Activated CD8-positive, alpha-beta memory T cell treated with anti-CD3 and anti-CD28 coated beads for 1 hour (primary cell): Measurements from ENCODE around the gene XRCC4.
"Not testable (repeated sequence)": the region's sequence is repeated elsewhere in the genome, so short reads cannot be mapped to it uniquely, and the experiment has no call there.

Experiments used
- DNase-seq, 2 donors: peaks; one replicate each; pipeline ENCODE4 v3.0.0-alpha.2; 2020; ENCODE audit warnings: low read depth in 1 of 2; ENCODE audit errors: extremely low read depth in 1 of 2

XRCC4 gene

DNA sequence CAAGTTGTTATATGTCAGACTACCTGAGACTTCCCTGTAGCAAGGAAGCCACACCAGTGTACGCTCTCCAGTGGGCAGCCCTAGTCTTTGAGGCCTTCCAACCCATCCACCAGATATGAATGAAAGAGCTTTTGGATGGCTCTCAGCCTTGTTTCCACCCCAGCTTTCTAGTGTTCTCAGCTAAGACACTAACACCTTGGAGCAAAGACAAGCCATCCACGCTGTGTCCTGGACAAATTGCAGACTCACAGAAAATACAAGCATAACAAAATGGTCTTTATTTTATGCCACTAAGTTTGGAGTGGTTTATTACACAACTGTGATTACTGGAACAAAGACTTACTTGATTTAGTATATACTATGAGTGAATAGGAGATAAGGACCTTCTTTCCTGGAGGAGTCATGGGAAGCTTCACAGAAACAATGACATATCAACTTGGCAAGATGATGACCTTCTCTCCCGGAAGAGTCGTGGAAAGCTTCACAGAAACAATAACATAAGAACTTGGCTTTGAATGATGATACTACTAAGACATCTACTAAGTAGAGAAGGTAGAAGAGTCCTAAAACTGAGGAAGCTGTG, 260.2 kb downstream of the XRCC4 start:
- no peak for DNase-seq

DNA sequence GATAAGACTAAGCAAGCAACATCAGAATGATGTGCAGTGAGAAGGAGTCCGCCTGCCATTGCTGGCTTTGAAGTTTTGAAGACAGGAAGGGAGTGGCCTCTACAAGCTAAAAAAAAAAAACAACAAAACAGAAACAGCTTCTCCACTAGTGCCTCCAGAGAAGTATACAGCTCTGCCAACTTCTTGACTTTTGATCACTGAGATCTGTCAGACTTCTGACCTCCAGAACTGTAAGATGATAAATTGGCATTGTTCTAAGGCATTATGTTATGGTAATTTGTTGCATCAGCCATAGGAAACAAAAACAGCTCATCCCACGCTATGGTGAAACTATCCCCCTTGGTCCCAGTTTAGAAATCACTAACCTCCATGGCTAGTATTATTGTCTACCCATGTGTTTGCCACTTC, 263.2 kb downstream of the XRCC4 start:
- no peak for DNase-seq

DNA sequence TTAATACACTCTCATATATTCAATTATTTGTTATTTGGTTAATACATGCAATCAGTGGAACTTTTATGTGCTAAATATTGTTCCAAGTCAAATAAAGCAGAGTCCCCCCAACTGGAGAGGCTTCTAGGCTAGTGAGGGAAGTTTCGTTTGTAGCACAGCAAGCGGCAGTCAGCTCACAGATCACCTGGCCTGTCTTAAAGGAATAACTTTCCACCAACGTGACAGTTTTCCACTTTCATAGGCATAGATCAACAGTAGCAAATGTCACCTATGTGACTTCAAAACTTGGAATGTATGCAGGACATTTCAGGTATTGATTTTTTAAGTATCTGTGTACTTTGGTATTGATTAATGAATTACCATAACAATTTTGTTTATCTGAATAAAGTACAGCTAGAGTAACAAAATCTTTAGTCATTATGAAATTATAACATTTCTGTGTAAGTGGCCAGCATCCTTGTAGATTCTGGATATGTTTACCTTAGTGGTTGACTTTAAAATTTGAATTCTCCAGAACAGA, 264.5 kb downstream of the XRCC4 start:
- DNase-seq: no peak

GRCh38 chr5:83342465-83342864, 265.1 kb downstream of the XRCC4 start:
- no peak for DNase-seq

DNA sequence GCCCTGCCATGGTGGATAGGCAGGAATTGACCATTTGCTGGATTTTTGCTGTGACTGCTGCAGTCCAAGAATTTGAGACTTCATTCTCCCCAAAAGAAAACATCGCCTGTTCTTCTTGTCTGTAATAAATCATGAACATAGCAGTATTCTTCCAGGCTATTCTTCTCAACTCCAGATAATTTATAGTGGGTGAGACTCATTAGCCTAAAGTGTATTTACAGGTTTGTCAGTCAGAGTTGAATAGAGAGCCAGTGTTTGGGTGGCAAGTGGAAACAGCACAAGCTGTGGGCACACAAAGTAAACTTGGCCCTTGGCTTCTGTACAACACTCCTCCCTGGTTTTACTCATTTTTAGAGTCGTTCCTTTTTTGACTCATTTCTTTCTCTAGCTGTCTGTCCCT, 266.0 kb downstream of the XRCC4 start:
- no peak for DNase-seq

DNA sequence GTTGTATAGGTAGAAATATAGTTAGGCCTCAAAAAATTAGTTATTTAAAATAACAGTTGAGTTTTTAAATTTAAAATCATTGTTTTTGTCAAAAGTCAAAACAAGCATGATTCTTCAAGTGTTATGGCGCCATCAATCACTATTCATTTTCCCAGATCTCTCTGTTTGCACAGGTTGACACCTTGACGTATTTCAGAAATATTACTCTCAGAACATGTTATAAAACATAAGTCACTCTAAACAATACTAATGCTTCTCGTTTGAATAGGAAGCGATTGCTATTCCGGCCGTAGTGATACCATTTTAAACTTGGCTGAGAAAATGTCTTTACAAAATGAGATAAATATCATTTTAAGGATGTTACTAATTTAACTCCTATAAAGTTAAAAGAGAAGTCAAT, 268.1 kb downstream of the XRCC4 start:
- no peak for DNase-seq

- no peak for DNase-seq
Observed at GRCh38 chr5:83348281-83348780, 271.0 kb downstream of the XRCC4 start.

GRCh38 chr5:83353231-83353630, 275.9 kb downstream of the XRCC4 start:
- DNase-seq: no peak

GRCh38 chr5:83353774-83354173, 276.4 kb downstream of the XRCC4 start:
- DNase-seq: no peak

DNA sequence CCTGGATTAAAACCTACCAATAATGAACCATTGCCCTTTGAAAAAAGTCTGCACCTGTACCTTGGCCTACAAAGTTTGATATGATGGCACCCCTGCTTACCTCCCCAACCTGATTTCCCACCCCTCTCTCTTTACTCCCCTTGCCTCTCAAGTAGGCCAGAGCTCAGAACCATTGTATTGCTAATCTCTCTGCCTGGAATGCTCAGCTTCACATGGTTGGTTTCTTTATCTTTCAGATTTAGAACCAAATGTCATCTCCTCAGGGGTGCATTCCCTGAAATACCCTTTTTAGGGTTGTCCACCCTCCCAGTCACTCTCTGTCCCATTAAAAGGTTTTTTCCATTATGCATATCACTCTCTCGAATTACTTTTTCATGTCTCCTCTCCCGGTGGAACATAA, 277.6 kb downstream of the XRCC4 start:
- no peak for DNase-seq

DNA sequence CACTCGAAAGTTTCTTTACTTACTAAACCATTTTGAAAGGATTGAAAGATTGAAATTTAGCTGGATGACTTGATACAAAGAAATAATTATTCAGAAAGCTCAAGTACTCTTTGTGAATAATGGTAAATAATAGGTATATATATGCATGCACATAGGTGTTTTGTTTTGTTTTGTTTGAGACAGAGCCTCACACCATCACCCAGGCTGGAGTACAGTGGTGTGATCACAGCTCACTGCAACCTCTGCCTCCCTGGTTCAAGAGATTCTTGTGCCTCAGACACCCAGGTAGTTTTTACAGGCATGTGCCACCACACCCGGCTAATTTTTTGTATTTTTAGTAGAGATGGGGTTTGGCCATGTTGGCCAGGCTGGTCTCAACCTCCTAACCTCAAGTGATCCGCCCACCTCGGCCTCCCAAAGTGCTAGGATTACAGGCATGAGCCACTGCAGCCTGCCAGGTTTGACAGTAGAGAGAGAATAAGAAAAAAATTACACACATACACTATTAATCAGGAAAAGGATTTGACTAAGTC, 278.2 kb downstream of the XRCC4 start:
- DNase-seq: not testable (repeated sequence)

DNA sequence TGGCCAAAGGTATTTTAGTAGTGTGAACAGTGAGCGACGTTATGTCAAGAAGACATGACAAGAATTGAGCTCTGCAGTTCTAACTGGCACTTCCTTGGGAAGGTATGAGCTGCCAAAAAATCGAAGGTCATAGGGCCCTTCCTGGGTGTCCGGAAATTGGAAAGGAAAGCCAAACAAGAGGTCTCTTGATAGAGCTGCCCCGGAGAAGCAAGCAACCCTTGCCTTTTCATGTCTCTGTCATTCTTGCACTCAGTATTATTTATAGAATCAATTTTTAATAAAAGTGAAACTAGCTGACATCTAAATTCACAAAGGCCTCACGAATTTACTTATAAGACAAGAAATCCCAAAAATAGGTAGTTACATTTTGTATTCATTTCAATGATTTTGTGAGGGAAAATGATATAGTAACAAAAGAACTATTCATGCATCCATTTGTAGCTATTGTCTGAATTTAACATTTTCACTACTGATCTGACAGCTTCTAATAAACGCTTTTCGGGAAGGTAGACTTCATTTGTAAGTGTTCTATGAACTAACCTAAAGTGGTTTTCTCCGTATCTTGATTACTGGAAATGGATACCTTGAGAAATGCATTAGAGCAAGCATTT, 280.4 kb downstream of the XRCC4 start:
- DNase-seq: no peak

GRCh38 chr5:83360573-83360972, 283.2 kb downstream of the XRCC4 start:
- no peak for DNase-seq

DNA sequence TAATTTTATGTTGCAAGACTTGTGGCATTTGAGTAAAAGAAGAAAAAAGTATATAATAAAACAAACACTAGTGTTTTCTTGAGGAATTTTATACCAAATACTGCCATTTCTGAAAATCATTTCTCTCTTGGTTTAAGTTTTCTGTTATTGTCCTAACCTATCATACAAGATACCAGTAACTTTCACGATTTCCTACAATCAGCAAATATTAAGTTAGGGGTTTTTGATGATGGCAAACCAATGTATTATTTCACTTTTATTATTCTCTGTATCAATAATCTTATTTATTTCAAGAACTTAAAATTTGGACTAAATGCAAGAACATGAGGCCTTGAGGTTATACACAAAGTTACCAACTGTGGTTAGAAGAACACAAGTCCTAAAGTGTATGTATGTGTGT, 285.2 kb downstream of the XRCC4 start:
- DNase-seq: no peak

DNA sequence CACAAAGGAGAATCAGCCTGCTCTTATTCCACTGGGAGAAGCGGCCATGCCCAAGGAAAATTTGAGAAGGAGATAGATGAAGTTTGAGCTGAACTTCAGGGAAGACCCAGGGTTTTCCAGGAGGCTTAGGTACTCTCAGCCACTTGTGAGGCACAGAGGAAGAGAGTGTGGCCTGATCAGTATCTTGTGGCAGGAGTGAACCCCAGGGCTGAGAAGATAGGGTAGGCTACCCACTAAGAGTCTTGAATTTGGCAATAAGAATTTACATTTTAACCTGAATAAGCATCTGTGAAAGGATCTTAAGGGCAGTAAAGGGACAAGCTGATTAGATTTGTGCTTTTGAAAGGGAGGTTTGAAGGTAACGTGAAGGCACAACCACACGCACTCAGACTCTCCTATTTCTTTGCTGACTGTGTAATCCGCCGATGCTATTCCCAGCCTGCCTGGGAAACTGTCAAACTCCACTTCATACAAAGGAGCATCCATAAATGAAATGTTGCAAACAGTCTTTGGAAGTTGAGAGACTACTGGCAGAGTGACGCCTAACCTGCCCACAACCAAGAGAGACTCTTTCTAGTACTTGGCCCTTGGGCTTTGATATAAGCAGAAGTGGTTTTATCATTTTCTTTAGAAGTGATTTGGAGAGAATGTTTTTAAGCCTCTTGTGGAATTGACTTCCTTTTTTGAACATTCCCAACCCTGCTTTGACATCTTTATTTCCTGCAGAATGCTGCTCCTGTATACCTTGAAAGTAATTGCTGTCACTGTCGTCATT, 286.0 kb downstream of the XRCC4 start:
- no peak for DNase-seq

GRCh38 chr5:83363886-83364275, 286.5 kb downstream of the XRCC4 start:
- DNase-seq: no peak

GRCh38 chr5:83364312-83365299, 287.3 kb downstream of the XRCC4 start:
- DNase-seq: no peak

- no peak for DNase-seq
Observed at GRCh38 chr5:83368319-83368718, 291.0 kb downstream of the XRCC4 start.

DNA sequence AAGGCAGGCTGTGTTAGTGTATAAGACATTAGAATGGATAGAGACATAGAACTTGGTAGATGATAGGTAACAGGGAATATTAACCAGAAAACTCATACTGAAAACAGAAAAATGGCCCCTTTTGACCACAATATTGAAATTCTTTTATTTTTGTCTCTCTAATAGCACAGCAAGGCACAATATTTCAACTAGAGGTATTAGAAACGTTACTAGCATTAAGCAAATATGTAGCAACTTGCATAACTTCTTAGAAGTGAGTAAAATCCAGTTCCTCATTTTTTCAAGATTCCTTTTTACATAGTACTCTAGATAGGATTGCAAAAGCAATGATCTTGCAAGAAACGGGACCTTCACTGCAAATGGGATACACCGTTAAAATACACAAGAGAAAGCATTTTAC, 291.5 kb downstream of the XRCC4 start:
- no peak for DNase-seq

DNA sequence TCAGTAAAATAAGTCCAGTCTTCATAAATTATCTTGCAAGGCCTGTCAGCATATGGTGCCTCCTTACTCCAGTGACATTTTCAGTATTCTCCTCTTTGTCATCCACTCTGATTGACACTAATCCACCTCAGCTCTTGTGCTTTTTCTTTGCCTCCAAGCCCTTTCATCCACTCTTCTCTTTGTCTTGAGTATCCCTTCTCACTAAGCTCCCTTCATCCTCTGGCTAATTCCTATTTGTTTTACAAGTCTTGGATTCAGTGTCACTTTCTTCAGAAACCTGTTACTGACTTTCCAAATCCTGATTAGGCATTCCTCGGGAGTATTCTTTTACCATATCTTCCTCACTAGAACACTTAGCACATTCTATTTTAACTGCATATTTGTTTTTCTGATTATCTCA, 293.6 kb downstream of the XRCC4 start:
- DNase-seq: no peak
